HG02981 (cell line): ENCODE data around the gene NKD2.
"Not testable (repeated sequence)": the region's sequence is repeated elsewhere in the genome, so short reads cannot be mapped to it uniquely, and the experiment has no call there.

Experiments
- ATAC-seq: cut with Tn5 transposase; IDR thresholded peaks from one replicate; pipeline ENCODE4 v1.9.1; 2021; ENCODE audit warnings: mild to moderate bottlenecking, moderate library complexity; ENCODE audit not compliant: unreplicated experiment

Gene NKD2

DNA sequence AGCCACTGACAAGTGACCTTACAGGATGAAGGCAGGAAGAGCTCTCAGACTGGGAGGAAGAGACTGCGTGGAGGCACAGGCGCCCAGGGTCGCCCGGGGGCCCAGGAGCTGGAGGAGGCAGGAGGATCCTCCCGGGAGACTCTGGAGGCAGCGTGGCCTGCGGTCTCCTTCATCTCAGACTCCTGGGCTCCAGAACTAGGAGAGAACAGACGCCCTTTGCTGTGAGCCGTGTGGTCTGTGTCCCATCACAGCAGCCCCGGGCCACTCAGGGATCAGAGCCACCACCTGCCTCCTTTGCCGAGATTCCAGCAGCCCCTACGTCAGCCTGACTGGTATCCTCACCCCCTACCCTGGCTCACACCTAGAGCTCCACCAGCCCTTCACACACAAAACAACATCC, 58.1 kb downstream of the NKD2 start:
- ATAC-seq, result no peak

DNA sequence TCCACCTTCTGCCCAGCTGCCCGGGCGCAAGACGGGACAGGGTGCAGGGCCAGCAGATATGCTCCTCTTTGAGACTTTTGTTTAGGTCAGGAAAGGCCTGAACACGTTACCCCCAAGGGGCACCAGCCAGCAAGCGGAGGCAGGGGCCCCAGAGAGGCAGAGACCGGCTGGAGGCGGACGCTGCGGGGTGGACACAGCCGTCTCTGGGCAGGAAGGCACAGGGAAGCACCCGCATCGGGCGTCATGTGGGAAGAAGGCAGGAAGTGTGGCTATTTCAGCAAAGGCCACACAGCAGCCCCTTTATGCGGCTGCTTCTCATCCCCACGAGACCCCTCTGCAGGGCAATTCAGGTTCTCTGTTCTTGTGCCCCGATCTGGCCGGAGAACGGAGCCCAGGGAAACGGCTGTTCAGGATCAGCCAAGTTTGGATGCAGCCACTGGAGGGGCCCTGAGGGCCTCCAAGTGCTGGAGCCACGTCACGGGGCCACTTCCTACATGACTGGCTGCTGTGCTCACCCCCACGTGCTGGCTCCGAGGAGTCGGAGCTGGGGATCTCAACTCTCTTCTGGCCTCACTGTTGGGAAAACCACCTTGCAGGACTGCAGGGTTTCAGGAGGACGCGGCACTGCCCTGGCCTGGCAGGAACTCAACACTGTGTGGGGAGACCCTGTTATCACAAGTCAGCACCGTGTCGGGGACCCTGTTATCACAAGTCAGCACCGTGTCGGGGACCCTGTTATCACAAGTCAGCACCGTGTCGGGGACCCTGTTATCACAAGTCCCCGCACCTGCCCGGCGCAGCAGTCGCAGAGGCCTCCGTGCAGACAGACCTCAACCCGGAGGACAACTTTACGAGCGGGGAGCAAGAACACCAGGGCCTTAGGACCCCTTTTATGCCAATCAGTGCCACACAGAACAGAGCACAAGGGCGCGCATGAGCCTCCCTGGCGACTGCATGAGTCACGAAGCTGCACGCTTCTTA, 58.8 kb downstream of the NKD2 start:
- no peak for ATAC-seq

DNA sequence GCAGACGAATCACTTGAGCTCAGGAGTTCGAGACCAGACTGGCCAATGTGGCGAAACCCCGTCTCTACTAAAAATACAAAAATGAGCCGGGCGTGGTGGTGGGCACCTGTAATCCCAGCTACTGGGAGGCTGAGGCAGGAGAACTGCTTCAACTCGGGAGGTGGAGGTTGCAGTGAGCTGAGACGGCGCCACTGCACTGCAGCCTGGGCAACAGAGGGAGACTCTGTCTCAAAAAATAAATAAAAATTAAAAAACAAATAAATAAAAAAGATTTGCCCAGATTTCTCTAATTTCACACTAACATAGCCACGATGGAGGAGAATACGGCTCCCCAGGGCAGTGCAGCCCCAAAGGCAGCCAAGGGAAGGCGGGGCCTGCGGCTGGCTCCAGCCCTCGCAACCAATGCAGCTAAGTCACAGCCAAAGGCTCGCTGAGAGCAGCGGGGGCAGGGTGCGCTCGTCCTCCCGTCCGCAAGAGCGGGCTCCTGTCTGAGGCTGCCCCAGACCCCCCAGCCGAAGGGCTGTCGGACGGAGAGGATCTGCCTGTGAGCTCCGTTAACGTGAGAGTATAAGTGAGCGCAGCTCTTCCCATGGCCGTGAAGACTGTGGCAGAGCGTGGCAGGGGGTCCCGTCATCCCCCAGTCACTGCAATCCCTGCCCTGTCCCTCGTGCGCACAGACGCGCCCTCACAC, 59.7 kb downstream of the NKD2 start:
- ATAC-seq, result no peak

DNA sequence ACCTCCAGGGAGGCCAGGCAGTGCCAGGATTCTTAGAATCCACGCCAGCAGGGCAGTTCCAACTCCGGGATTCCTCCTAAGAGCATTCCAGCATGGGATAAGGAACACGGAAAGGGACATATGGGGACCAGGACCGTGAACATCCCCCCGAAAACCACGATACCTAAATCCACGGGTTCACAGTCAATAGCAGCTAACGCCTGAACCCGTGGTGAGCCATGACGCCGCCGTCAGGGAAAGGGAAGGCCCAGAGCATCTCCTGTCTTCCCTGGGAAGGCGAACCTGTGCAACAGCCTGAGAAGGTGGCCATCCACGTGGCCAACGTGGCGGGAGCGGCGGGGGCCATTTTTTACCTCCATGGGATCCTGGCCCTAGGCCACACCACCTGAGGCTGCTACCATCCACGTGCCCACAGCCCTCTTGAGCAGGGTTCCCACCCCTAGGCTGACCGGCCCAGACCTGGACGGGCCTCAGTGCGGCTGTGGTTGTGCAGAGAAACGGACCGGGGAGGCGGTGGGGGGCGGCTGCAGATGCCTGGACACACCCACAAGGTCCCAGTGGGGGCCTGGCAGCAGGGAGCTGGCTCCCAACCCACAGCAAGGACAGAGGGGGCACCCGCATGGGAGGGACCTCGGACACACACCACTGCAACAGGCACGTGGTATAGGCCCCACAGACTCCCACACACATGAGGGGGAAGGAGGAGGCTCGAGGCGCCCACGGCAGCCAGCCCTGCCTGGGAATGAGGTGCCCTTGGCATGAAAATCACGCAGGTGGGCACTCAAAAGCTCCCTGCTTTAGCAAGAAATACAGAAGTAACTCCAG, 60.5 kb downstream of the NKD2 start:
- no peak for ATAC-seq

DNA sequence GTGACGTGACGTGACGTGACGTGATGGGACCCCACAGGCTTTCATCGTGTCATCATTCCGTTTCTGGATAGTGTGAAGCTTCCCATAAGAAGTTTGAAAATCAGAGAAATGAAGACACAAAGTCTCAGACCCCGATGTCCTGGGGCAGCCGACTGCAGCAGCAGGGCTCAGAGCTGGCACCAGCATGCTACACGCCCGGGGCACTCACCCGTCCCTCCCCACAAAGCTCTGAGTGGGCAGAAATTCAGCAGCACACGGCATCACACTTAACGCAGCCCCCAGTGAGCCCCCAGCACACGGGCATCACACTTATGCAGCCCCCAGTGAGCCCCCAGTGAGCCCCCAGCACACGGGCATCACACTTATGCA, 61.1 kb downstream of the NKD2 start:
- no peak for ATAC-seq

DNA sequence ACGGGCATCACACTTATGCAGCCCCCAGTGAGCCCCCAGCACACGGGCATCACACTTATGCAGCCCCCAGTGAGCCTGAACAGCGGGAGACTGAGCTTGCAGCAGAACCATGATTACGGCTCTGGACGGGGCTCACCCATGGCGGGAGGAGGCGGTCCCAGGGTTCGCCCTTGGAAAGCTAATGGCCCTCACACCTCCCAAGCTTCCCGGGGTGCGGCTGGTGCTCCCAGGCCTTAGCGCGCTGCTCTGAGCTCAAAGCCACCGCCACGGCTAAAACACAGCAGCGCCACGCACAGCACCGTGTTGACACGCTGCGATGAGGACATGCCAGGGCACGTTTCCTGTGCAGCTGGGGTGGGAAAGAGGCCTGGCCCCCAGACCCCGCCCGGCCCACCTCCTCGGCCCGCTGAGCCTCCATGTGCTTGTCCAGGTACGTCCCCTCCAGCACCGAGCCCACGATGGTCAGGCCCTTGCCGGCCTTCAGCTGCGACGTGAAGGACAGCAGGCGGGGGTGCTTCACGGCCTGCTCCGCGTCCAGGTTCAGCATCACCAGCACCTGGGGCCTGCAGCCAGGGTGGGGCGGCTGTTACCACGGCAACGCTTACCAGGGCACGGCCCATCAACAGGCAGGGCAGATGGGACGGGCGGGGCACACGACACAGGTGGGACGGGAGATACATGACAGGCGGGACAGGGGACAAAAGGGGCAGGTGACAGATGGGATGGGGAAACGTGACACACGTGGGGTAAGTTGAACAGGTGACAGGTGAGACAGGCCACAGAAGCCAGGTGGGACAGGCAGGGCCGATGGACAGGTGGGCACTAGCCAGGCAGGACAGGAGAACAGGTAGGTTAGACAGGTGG, 64.9 kb downstream of the NKD2 start:
- ATAC-seq, result no peak

DNA sequence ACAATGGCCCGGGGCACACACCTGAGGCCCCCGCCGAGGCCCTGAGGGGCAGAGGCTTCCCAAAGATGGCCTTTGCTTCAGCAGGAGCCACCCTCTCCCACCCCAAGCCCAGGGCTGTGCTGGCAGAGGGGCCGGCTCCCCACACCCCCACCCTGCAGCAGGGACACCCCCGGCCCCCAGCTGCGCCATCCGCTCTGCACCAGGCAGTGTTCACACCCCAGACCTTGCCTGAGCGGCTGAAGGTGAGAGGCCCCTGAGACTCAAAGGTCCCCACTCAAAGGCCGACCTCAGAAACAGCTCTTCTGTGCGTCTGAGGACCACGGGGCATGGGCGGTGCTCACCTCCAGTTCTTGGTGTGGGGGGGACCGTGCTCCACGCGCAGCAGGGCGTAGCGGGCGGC, 65.6 kb downstream of the NKD2 start:
- ATAC-seq, result no peak

DNA sequence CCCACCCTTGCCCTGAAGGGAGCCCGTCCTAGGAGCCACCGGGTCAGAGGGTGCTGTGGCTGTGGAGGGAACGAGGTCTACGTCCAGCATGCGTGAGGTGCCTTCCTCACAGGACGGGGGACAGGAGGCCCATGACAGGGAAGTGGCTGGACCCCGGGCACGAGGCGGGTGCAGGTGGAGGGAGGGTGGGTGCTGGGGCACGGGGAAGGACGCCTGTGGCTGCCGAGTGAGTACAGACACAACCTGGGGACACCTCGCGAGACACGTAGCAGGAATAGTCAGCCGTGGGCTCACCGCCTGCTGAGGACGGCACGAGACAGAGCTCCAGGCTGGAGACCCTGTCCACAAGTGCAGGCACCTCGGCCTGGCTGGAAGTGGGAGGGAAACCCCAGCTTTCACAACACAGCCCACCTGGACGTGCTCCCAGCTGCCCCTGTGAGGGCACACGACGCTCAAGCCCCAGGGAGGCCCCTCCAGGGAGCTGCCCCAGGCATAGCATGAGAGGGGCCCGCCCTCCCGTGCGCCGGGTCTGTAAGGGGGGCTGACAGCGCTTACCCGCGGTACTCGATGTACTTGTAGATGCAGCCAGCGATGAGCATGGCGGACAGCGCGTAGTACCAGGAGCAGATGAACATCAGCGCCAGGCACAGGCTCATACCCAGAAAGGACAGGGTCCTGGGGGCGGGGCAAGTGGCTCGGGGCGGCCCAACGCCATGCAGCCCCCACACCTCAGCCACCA, 66.4 kb downstream of the NKD2 start:
- no peak for ATAC-seq

DNA sequence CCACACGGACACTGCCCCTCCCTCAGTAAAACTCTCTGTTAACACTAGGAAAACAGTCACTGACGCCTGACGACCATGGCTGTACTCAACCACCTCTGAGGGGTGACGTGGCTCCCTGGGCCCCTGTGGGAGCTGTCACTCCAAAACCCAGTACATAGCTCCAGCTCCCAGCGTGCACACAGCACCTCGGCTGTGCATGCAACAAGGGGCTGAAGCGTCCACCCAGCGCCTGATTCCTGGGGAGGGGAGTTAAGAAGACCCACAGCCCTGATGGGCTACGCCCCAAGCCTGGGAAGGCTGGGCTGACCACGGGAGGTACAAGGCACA, 66.9 kb downstream of the NKD2 start:
- ATAC-seq, result no peak

DNA sequence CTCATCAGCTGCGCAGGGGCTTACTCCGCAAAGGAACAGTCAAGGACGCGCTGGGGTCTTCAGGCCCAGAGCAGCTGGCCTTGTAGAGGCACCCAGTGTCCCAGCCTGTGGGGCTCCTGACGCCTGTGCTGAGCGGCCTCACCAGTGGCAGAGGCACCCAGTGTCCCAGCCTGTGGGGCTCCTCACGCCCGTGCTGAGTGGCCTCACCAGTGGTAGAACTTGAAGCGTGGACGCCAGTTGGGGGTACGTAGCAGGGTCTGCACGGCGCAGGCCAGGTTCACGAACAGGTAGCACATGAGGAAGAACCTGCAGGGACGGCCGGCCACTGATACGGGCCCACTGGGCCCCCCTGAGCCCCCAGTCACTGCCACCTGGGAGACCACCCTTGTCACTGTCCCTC, 67.3 kb downstream of the NKD2 start:
- no peak for ATAC-seq

DNA sequence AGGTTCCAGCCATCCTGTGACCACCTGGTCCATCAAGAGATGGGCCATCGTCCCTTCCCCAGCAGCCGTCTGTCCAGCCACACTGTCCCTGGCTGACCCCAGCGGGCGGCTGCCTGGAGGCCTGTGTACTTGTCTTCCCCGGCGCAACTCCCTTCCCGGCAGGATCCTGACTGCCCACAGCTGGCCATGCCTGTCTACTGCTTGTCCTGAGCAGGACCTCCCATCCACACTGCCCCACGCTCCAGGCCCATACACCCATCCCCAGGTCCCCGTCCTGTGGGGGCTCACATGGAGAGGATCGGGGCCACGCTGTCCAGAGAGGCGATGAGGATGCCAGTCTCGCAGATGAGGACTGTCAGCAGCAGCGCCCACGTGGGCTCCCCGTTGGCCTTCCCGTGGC, 67.8 kb downstream of the NKD2 start:
- no peak for ATAC-seq

DNA sequence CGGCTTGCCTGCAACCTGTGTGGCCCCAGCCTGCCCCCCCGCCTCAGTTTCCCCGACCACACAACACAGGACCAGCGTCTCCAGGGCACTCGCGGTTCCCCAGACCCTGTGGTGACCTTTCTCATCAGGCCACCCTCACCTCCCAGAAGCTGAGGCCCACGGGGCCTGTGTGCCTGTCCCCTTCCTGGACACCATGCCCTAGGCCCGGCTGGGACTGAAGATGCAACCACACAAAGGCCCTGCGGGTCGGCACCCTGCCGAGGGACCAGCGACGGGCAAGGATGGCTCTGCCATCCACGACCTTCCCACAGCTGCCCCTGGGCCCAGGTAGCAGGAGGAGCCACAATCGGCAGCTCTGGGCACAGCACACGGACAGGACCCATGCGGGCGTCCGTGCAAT, 68.4 kb downstream of the NKD2 start:
- no peak for ATAC-seq

DNA sequence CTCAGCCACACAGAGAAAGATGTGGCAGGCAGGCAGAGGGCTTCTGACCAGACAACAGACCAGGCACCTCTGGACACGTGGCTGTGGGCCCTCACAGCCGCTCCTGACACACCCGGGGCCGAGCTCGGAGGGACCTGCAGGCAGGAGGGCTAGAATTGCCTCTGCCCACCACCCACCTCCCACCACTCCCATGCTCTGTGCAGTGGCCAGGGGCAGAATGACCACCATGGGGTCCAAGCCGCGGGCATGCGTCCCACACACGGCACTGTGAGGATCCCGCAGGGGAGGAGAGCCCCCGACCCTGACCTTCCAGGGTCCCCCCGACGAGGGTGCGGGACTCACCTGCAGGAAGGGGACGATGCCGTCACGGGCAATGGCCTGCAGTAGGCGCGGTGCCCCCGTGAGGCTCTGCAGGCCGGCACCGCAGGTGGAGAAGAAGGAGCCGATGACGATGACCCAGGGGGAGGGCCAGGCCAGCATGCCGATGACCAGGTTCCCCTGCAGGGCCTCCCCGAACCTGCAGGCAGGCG, 69.0 kb downstream of the NKD2 start:
- ATAC-seq, result no peak

DNA sequence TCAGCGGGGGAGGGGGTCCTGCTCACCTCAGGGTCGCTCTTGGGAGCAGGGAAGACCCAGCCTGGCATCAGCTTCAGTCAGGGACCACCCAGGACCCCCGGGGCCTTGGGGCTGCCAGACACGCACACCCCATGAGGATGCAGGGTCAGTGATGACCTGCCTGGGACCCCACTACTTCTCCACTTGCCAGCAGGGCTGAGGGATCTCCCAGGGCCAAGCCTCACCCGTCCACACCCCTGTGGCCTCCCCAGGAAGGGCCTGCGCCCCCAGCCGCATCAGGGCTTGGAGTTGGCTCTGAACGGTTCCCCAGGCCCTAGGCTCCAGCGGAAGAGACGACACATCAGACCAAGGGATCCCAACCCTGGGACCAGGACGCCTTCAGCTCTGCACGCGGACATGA, 69.6 kb downstream of the NKD2 start:
- ATAC-seq, result no peak

DNA sequence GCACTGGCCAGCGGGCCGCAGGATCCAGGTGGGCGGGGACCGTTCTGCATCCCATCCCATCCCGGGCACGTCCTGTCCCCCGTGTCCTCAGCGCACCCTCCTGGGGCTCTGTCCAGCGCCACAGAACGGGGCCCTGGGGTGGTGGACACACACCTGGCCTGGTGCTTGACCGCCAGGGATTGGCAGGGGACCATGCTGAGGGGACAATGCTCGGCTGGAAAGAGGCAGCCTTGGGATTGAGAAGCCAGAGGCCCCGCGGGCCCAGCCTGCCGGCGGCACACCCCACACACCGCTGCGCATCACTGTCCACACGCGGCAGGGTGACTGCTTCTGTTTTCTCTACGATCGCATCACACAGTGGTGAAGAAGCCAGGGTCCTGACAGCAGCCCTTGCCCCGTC, 70.2 kb downstream of the NKD2 start:
- no peak for ATAC-seq

DNA sequence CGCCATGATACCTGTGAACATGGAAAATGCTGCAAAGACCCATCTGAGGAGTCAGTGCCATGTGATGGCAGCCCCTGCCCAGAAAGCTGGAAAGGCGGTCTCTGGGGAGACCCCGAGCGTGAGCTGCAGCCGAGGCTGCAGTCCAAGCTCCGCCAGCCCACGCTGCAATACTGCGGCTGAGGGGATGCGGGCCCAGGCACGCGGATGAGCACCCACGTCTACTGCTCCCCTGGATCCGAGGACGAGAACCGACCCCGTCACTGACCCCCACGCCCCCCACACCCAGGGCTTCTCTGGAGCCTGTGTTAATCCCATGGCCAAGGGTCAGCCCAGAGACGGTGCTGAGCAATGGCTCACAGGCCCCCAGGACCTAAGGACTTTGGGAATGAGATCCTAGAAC, 70.9 kb downstream of the NKD2 start:
- no peak for ATAC-seq

DNA sequence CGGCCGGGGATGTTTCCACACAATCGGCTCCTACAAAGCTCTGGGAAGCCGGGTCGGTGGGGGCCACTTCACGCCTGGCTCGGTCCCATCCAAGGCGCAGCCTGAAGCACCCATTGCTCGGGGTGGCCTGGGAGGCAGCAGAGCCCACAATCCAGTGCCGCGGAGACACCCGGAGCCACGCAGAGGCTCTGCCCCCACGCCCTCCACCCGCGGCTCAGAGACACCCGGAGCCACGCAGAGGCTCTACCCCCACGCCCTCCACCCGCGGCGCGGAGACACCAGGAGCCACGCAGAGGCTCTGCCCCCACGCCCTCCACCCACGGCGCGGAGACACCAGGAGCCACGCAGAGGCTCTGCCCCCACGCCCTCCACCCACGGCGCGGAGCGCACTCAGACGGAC, 71.4 kb downstream of the NKD2 start:
- ATAC-seq, result no peak

DNA sequence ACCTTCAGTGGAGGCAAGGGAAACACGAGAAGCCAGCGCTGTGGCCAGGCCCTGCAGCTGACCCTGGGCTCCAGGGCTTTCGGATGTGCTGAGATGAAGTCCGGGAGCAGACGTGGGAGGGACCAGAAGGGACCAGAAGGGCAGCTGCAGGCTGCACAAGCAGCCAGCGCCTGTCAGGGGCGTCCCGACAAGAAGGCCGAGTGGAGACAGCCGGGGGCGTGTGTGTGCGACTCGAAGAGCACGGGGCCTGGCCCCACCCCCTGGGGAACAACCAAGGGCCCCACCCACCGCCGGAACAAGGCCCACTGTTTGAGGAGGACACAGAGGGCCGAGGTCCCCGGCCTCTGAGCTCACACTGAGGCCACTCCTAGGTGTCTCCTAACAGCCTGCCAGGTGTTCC, 71.8 kb downstream of the NKD2 start:
- no peak for ATAC-seq

DNA sequence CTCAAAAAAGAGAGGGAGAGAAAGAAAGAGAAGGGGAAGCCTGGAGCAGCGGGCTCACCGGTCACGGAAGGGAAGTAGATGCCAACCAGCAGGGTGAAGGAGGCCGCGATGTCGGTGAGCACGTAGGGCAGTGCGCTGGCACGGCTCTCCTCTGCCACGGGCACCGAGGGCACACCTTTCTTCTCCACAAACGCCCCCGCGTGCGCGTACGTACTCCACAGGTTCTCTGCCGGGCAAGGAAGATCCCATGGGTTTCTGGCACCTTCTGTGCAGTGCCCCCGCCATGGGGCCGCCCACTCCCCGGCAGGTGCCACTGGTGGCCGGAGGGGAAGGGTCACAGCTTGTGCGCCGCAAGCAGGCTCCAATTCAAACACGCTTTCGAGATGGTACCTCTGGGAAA, 72.9 kb downstream of the NKD2 start:
- no peak for ATAC-seq

DNA sequence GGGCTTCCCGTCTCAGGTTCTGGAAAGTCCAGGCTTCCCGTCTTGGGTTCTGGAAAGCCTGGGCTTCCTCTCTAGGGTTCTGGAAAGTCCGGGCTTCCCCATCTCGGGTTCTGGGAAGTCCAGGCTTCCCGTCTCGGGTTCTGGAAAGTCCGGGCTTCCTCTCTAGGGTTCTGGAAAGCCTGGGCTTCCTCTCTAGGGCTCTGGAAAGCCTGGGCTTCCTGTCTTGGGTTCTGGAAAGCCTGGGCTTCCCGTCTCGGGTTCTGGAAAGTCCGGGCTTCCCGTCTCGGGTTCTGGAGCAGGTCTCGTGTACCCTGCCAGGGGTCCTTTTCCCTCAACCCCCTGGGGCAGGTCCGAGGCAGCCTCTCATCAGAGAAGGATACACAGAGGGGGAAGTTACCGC, 74.4 kb downstream of the NKD2 start:
- ATAC-seq, result not testable (repeated sequence)
